WTC11 (cell line): Measurements from ENCODE around the gene KIDINS220. TPM values are rescaled to one million over a fixed set of nuclear protein-coding genes. Genes with fewer than 3 reads are reported as not detected.

Experiments used
- ATAC-seq: fragments of 200-7000 bp; cut with Tn5 transposase; 2 replicates; pipeline ENCODE4 v1.10.0; 2021; ENCODE audit warnings: mild to moderate bottlenecking, moderate library complexity
- CTCF ChIA-PET: fragments of 300-600 bp; sonication (Branson Sonifier 250); formaldehyde crosslinking; loops from one replicate; lab custom pipeline; 2021; ENCODE audit warnings: antibody characterized with exemption; lab: Charles Lee
- POLR2A ChIA-PET: fragments of 350-600 bp; sonication (Branson Sonifier 250); formaldehyde crosslinking; loops from one replicate; lab custom pipeline; 2021; ENCODE audit warnings: antibody characterized with exemption; lab: Charles Lee
- DNase-seq: peaks from one replicate; pipeline ENCODE4 v3.0.0; 2021; ENCODE audit warnings: low spot score
- H3K27ac Mint-ChIP-seq: 2 replicates; pipeline ENCODE4 v1.8.0; 2021; ENCODE audit warnings: mixed read lengths
- H3K27me3 Mint-ChIP-seq: 2 replicates; pipeline ENCODE4 v1.8.0; 2021; ENCODE audit warnings: low read depth, mild to moderate bottlenecking, moderate library complexity, mixed read lengths
- H3K36me3 Mint-ChIP-seq: 2 replicates; pipeline ENCODE4 v1.8.0; 2021; ENCODE audit warnings: mixed read lengths
- H3K4me1 Mint-ChIP-seq: 2 replicates; pipeline ENCODE4 v1.8.0; 2022; ENCODE audit warnings: mixed read lengths
- H3K4me3 Mint-ChIP-seq: 2 replicates; pipeline ENCODE4 v1.8.0; 2021; ENCODE audit warnings: mild to moderate bottlenecking, moderate library complexity, mixed read lengths
- H3K9me3 Mint-ChIP-seq: 2 replicates; pipeline ENCODE4 v1.8.0; 2021; ENCODE audit warnings: mixed read lengths
- FOXJ3 ChIP-seq: sonication (generic); formaldehyde crosslinking; IDR thresholded peaks from 2 replicates; pipeline ENCODE4 v1.9.0; 2021; ENCODE audit warnings: missing genetic modification reagents, mild to moderate bottlenecking, borderline replicate concordance
- IRF2 ChIP-seq: sonication (generic); formaldehyde crosslinking; IDR thresholded peaks from 2 replicates; pipeline ENCODE4 v1.8.0; 2022; ENCODE audit warnings: low read depth, missing genetic modification reagents, borderline replicate concordance
- NR2C2 ChIP-seq: sonication (generic); formaldehyde crosslinking; IDR thresholded peaks from 2 replicates; pipeline ENCODE4 v1.8.0; 2022; ENCODE audit warnings: mild to moderate bottlenecking, missing genetic modification reagents
- SMAD3 ChIP-seq: sonication (generic); formaldehyde crosslinking; IDR thresholded peaks from 2 replicates; pipeline ENCODE4 v1.8.0; 2022; ENCODE audit warnings: missing genetic modification reagents, mild to moderate bottlenecking, borderline replicate concordance
- ZNF138 ChIP-seq: sonication (generic); formaldehyde crosslinking; conservative IDR thresholded peaks from 2 replicates; pipeline ENCODE4 v1.8.1; 2022; ENCODE audit warnings: mild to moderate bottlenecking, moderate library complexity, missing genetic modification reagents
- ZNF219 ChIP-seq: sonication (generic); formaldehyde crosslinking; IDR thresholded peaks from 2 replicates; pipeline ENCODE4 v1.8.0; 2023; ENCODE audit warnings: missing genetic modification reagents, mild to moderate bottlenecking, borderline replicate concordance
- ZNF232 ChIP-seq: sonication (generic); formaldehyde crosslinking; IDR thresholded peaks from 2 replicates; pipeline ENCODE4 v1.8.0; 2022; ENCODE audit warnings: mild to moderate bottlenecking, missing genetic modification reagents
- total RNA-seq: library from RNA; stranded (reverse); gene quantifications from 3 replicates; pipeline ENCODE4 v1.2.3, GENCODE V29; 2021
- TF ChIP-seq, protein P1 (sequence below): fragments of 250-450 bp; sonication (Bioruptor Pico); IDR thresholded peaks from 2 replicates; pipeline ENCODE4 v1.9.0; 2021; ENCODE audit warnings: mild to moderate bottlenecking, borderline replicate concordance
- TF ChIP-seq, protein P2 (sequence below): sonication (generic); formaldehyde crosslinking; IDR thresholded peaks from 2 replicates; pipeline ENCODE4 v1.8.1; 2023; ENCODE audit warnings: mild to moderate bottlenecking, missing genetic modification reagents, moderate library complexity
- TF ChIP-seq, protein P3 (sequence below): fragments of 200-600 bp; IDR thresholded peaks from 2 replicates; pipeline ENCODE4 v1.8.0; 2022; ENCODE audit warnings: antibody characterized with exemption
- TF ChIP-seq, protein P4 (sequence below): fragments of 250-450 bp; sonication (Bioruptor Pico); conservative IDR thresholded peaks from 2 replicates; pipeline ENCODE4 v1.9.0; 2021; ENCODE audit warnings: mild to moderate bottlenecking
- TF ChIP-seq, protein P5 (sequence below): sonication (generic); formaldehyde crosslinking; IDR thresholded peaks from 2 replicates; pipeline ENCODE4 v1.8.1; 2023; ENCODE audit warnings: mild to moderate bottlenecking, missing genetic modification reagents
- TF ChIP-seq, protein P6 (sequence below): sonication (generic); formaldehyde crosslinking; conservative IDR thresholded peaks from 2 replicates; pipeline ENCODE4 v1.8.1; 2022; ENCODE audit warnings: mild to moderate bottlenecking, missing genetic modification reagents
- TF ChIP-seq, protein P7 (sequence below): sonication (generic); formaldehyde crosslinking; IDR thresholded peaks from 2 replicates; pipeline ENCODE4 v1.8.1; 2022; ENCODE audit warnings: low read depth, missing genetic modification reagents, borderline replicate concordance

Gene KIDINS220
- total RNA-seq, 1 experiment from 2014 or later = 23.9 TPM

DNA sequence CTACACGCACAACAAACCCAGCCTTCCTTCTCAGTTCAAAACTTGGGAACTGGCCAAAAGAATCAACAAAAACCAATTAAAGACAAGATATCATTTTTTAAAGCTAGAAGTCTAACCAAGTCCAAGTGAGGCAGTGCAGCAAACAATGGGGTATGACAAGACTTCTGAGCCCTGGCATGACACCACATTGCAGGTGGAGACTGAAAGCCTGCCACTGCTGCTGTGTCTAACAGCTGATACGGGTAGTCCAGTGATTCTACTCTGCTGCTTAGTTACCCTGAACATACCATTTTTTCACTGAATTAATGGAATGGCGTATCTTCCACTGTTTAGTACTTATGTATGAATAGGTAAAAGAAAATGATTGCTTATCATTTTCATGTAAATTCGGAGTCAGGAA, 47.4 kb upstream of the KIDINS220 start (continued):
- TF ChIP-seq, protein P1, sequence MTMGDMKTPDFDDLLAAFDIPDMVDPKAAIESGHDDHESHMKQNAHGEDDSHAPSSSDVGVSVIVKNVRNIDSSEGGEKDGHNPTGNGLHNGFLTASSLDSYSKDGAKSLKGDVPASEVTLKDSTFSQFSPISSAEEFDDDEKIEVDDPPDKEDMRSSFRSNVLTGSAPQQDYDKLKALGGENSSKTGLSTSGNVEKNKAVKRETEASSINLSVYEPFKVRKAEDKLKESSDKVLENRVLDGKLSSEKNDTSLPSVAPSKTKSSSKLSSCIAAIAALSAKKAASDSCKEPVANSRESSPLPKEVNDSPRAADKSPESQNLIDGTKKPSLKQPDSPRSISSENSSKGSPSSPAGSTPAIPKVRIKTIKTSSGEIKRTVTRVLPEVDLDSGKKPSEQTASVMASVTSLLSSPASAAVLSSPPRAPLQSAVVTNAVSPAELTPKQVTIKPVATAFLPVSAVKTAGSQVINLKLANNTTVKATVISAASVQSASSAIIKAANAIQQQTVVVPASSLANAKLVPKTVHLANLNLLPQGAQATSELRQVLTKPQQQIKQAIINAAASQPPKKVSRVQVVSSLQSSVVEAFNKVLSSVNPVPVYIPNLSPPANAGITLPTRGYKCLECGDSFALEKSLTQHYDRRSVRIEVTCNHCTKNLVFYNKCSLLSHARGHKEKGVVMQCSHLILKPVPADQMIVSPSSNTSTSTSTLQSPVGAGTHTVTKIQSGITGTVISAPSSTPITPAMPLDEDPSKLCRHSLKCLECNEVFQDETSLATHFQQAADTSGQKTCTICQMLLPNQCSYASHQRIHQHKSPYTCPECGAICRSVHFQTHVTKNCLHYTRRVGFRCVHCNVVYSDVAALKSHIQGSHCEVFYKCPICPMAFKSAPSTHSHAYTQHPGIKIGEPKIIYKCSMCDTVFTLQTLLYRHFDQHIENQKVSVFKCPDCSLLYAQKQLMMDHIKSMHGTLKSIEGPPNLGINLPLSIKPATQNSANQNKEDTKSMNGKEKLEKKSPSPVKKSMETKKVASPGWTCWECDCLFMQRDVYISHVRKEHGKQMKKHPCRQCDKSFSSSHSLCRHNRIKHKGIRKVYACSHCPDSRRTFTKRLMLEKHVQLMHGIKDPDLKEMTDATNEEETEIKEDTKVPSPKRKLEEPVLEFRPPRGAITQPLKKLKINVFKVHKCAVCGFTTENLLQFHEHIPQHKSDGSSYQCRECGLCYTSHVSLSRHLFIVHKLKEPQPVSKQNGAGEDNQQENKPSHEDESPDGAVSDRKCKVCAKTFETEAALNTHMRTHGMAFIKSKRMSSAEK (CRISPR knock-in tag) = no peak
- TF ChIP-seq, protein P2, sequence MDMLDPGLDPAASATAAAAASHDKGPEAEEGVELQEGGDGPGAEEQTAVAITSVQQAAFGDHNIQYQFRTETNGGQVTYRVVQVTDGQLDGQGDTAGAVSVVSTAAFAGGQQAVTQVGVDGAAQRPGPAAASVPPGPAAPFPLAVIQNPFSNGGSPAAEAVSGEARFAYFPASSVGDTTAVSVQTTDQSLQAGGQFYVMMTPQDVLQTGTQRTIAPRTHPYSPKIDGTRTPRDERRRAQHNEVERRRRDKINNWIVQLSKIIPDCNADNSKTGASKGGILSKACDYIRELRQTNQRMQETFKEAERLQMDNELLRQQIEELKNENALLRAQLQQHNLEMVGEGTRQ (CRISPR knock-in tag) = no peak
- TF ChIP-seq, protein P3, sequence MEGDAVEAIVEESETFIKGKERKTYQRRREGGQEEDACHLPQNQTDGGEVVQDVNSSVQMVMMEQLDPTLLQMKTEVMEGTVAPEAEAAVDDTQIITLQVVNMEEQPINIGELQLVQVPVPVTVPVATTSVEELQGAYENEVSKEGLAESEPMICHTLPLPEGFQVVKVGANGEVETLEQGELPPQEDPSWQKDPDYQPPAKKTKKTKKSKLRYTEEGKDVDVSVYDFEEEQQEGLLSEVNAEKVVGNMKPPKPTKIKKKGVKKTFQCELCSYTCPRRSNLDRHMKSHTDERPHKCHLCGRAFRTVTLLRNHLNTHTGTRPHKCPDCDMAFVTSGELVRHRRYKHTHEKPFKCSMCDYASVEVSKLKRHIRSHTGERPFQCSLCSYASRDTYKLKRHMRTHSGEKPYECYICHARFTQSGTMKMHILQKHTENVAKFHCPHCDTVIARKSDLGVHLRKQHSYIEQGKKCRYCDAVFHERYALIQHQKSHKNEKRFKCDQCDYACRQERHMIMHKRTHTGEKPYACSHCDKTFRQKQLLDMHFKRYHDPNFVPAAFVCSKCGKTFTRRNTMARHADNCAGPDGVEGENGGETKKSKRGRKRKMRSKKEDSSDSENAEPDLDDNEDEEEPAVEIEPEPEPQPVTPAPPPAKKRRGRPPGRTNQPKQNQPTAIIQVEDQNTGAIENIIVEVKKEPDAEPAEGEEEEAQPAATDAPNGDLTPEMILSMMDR = no peak
- TF ChIP-seq FOXJ3 (CRISPR knock-in tag) = no peak
- TF ChIP-seq, protein P4, sequence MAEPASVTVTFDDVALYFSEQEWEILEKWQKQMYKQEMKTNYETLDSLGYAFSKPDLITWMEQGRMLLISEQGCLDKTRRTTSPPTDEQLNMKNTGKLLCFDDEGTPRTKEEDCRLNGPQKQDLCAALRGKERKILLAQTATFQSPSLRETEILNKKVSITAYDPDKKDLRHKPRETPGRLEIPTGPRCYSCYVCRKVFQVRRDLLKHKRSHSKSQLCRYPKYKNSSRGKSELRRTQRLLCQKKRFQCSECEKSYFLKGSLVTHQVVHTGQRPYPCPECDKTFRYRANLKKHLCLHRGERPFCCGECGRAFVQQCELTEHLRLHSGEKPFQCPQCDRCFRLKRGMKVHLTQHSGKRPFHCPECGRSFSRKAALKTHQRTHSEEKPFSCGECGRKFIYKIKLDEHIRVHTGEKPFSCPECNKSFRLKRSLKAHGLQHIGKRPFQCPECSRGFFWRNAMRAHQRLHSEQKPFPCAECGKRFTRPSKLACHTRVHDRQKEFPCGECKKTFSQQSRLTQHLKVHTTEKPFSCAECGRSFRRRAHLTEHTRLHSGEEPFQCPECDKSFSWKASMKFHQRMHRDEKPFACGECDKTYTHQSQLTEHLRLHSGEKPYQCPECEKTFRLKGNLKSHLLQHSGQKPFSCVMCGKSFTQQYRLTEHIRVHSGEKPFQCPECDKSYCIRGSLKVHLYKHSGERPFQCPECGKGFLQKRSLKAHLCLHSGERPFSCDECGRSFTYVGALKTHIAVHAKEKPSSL = no peak
- no peak for TF ChIP-seq SMAD3 (CRISPR knock-in tag)
- no peak for TF ChIP-seq NR2C2 (CRISPR knock-in tag)
- TF ChIP-seq IRF2 (CRISPR knock-in tag) = no peak

DNA sequence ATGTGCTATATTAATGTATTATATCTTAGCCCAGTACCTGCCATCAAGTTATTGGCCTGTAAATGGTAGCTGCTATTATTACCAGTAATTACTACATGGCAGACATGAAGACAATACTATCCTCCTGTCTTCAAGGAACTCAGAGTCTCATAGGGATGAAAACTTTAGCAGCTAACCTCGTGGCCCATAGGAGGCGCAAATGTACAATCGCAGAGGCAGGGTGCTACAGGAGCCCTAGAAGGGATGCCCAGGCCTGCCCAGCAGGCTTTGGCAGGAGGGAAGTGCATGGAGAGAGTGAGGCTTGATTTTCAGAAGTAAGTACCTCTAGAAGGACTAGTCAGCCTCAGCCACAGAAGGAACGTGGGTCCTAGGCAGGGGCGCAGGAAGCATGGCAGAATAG, 44.7 kb upstream of the KIDINS220 start:
- Mint-ChIP-seq H3K27ac (no peak overlapping the region), H3K36me3 (peaks cover 8% of the 10 kb centered on the region; the same call in 1 of the 2 replicates), H3K9me3 (no peaks in the 10 kb centered on the region), H3K27me3 (no peaks in the 10 kb centered on the region), H3K4me3 (no peak overlapping the region), H3K4me1 (peaks cover 14% of the 10 kb centered on the region)
- peak; percentile 97 for ATAC-seq
- CTCF ChIA-PET = interaction anchor here (0.6 to 3.8 kb wide), 20 partner anchors 9 to 261 kb away, joined by 3 to 27 read pairs (median 4); no protein-coding TSS in a partner anchor
- POLR2A ChIA-PET = no interaction called here
- peak; percentile 76 for DNase-seq
- TF ChIP-seq, protein P3 = peak; percentile 53
- TF ChIP-seq ZNF232 (CRISPR knock-in tag) = no peak

DNA sequence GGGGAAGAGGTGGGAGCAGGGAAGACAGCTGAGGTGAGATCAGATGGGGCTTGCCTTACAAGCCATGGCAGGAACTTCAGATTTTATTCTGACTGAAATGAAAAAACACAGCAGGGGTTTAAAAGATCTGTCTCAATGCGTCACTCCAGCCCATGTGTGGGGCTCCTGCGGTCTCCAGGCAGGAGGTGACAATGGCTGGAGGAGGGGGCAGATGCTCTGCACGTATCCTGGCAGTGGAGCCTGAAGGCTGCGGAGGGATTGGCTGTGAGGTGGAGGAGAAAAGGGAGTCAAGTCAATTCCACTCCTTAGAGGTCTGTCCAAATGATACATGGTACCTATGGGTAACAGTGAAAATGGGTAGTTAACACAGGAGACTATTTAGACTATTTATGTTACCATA, 40.5 kb upstream of the KIDINS220 start:
- Mint-ChIP-seq H3K36me3 (peaks cover 8% of the 10 kb centered on the region; the same call in 1 of the 2 replicates), H3K27me3 (no peaks in the 10 kb centered on the region), H3K4me3 (no peak overlapping the region), H3K27ac (no peak overlapping the region; the same call in 1 of the 2 replicates), H3K9me3 (no peaks in the 10 kb centered on the region), H3K4me1 (peaks cover 9% of the 10 kb centered on the region)
- ChIA-PET CTCF (no interaction called here), POLR2A (interaction anchor here (0.6 kb wide), 1 partner anchor 90 kb away, joined by 3 read pairs; no protein-coding TSS in a partner anchor)
- ATAC-seq = no peak
- no peak for DNase-seq
- TF ChIP-seq ZNF138 (CRISPR knock-in tag) = no peak
- no peak for TF ChIP-seq ZNF219
- TF ChIP-seq, protein P5, sequence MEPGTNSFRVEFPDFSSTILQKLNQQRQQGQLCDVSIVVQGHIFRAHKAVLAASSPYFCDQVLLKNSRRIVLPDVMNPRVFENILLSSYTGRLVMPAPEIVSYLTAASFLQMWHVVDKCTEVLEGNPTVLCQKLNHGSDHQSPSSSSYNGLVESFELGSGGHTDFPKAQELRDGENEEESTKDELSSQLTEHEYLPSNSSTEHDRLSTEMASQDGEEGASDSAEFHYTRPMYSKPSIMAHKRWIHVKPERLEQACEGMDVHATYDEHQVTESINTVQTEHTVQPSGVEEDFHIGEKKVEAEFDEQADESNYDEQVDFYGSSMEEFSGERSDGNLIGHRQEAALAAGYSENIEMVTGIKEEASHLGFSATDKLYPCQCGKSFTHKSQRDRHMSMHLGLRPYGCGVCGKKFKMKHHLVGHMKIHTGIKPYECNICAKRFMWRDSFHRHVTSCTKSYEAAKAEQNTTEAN (CRISPR knock-in tag) = no peak
- TF ChIP-seq, protein P6, sequence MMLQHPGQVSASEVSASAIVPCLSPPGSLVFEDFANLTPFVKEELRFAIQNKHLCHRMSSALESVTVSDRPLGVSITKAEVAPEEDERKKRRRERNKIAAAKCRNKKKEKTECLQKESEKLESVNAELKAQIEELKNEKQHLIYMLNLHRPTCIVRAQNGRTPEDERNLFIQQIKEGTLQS (CRISPR knock-in tag) = no peak
- TF ChIP-seq, protein P7, sequence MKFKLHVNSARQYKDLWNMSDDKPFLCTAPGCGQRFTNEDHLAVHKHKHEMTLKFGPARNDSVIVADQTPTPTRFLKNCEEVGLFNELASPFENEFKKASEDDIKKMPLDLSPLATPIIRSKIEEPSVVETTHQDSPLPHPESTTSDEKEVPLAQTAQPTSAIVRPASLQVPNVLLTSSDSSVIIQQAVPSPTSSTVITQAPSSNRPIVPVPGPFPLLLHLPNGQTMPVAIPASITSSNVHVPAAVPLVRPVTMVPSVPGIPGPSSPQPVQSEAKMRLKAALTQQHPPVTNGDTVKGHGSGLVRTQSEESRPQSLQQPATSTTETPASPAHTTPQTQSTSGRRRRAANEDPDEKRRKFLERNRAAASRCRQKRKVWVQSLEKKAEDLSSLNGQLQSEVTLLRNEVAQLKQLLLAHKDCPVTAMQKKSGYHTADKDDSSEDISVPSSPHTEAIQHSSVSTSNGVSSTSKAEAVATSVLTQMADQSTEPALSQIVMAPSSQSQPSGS = no peak
- TF ChIP-seq NR2C2 (CRISPR knock-in tag) = no peak
